ENCODE data around the gene TBX15.

TBX15 gene

GRCh38 chr1:118846443-118846842, 141.7 kb downstream of the TBX15 start:
- no peak overlapping the region for H3K4me3 ChIP-seq (ENCODE audit: low read depth, low read length)
- TF ChIP-seq CTCF (IDR thresholded peaks at IDR 0.05; ENCODE audit: control insufficient read depth, extremely low read depth, insufficient read depth): no peak
- no peak for DNase-seq (ENCODE audit: low read depth)

GRCh38 chr1:118842452-118843201, 145.5 kb downstream of the TBX15 start:
- DNase-seq (ENCODE audit: low read depth): no peak
- H3K4me3 ChIP-seq (ENCODE audit: low read depth, low read length): no peak overlapping the region
- TF ChIP-seq CTCF (IDR thresholded peaks at IDR 0.05; ENCODE audit: control insufficient read depth, extremely low read depth, insufficient read depth): no peak

- DNase-seq (ENCODE audit: low read depth): no peak
- no peak for TF ChIP-seq CTCF (IDR thresholded peaks at IDR 0.05; ENCODE audit: control insufficient read depth, extremely low read depth, insufficient read depth)
- H3K4me3 ChIP-seq (ENCODE audit: low read depth, low read length): no peak overlapping the region
These were observed 146.6 kb downstream of the TBX15 start for GRCh38 chr1:118841521-118841920.
